Stomach (tissue), 4 donors: ENCODE results near the gene EML5.

Experiments
- EP300 ChIP-seq: sonication (generic); formaldehyde crosslinking; IDR thresholded peaks from one replicate; pipeline ENCODE4 v1.6.1; 2017; ENCODE audit warnings: antibody characterized with exemption
- POLR2A ChIP-seq, 4 donors: fragments of 450-650 bp; IDR thresholded peaks; one replicate each; pipeline ENCODE4 v1.6.1; 2016; ENCODE audit warnings: antibody characterized with exemption in 4 of 4, control low read depth in 2 of 4, mild to moderate bottlenecking in 1 of 4, moderate library complexity in 1 of 4
- POLR2AphosphoS5 ChIP-seq, 3 donors: sonication (generic); formaldehyde crosslinking; IDR thresholded peaks; one replicate each; pipeline ENCODE4 v1.6.1; 2016; ENCODE audit warnings: antibody characterized with exemption in 3 of 3
- TF ChIP-seq, protein P1 (sequence below), 7 experiments: fragments of 450-650 bp in 4 of 7; fragments of 200-600 bp in 3 of 7; sonication (generic) in 3 of 7; IDR thresholded peaks; one replicate each; pipeline ENCODE4 v1.5.1; 2016 to 2019; ENCODE audit warnings: antibody characterized with exemption in 7 of 7, control low read depth in 2 of 7, mild to moderate bottlenecking in 1 of 7

- TF ChIP-seq POLR2A (IDR thresholded peaks at IDR 0.05), result no peak
- no peak for TF ChIP-seq POLR2AphosphoS5 (IDR thresholded peaks at IDR 0.05)
- TF ChIP-seq, protein P1, sequence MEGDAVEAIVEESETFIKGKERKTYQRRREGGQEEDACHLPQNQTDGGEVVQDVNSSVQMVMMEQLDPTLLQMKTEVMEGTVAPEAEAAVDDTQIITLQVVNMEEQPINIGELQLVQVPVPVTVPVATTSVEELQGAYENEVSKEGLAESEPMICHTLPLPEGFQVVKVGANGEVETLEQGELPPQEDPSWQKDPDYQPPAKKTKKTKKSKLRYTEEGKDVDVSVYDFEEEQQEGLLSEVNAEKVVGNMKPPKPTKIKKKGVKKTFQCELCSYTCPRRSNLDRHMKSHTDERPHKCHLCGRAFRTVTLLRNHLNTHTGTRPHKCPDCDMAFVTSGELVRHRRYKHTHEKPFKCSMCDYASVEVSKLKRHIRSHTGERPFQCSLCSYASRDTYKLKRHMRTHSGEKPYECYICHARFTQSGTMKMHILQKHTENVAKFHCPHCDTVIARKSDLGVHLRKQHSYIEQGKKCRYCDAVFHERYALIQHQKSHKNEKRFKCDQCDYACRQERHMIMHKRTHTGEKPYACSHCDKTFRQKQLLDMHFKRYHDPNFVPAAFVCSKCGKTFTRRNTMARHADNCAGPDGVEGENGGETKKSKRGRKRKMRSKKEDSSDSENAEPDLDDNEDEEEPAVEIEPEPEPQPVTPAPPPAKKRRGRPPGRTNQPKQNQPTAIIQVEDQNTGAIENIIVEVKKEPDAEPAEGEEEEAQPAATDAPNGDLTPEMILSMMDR (IDR thresholded peaks at IDR 0.05), result no peak
- TF ChIP-seq EP300, result no peak
These were observed 902 bp downstream of the EML5 start for GRCh38 chr14:88791629-88792472.
